ENCODE data around the gene CCNO. TPM values are rescaled to one million over a fixed set of nuclear protein-coding genes. Genes with fewer than 3 reads are reported as not detected.
A peak's percentile ranks its signal among the peaks of the same experiment; 100 is the strongest.

CCNO gene
- total RNA-seq, 1 experiment from 2014 or later: 2.6 TPM

GRCh38 chr5:55222985-55223811, 10.2 kb downstream of the CCNO start:
- DNase-seq (ENCODE audit: low read depth): no peak

GRCh38 chr5:55222092-55222984, 11.1 kb downstream of the CCNO start:
- no peak for DNase-seq (ENCODE audit: low read depth)

GRCh38 chr5:55220433-55221185, 12.8 kb downstream of the CCNO start:
- DNase-seq (ENCODE audit: low read depth): no peak

GRCh38 chr5:55219770-55220169, 13.6 kb downstream of the CCNO start:
- no peak for DNase-seq (ENCODE audit: low read depth)

- no peak for DNase-seq (ENCODE audit: low read depth)
Observed at GRCh38 chr5:55218967-55219366, 14.4 kb downstream of the CCNO start.

- DNase-seq (ENCODE audit: low read depth): no peak
Observed at GRCh38 chr5:55211184-55211874, 22.1 kb downstream of the CCNO start.

- DNase-seq (ENCODE audit: low read depth): no peak
Observed at GRCh38 chr5:55205001-55205400, 28.4 kb downstream of the CCNO start.

GRCh38 chr5:55191165-55191564, 42.2 kb downstream of the CCNO start:
- DNase-seq (ENCODE audit: low read depth): no peak

GRCh38 chr5:55188656-55189540, 44.5 kb downstream of the CCNO start:
- no peak for DNase-seq (ENCODE audit: low read depth)

GRCh38 chr5:55187370-55187769, 46.0 kb downstream of the CCNO start:
- DNase-seq (ENCODE audit: low read depth): peak; percentile 15

Other genes with a start within 250 kb of the CCNO start
- gene ESM1, start 248.0 kb downstream of the CCNO start, total RNA-seq (2014; rRNA removed; shearing (Covaris generic)): 0.12 TPM in 1 of 2 replicates, not detected in the other
- gene GZMK, start 209.4 kb downstream of the CCNO start, total RNA-seq (2014; rRNA removed; shearing (Covaris generic)): not detected in 2 replicates
- gene GZMA, start 131.0 kb downstream of the CCNO start, total RNA-seq (2014; rRNA removed; shearing (Covaris generic)): not detected in 2 replicates
- gene GPX8, start 73.4 kb downstream of the CCNO start, total RNA-seq (2014; rRNA removed; shearing (Covaris generic)): 99.8 and 116 TPM in 2 replicates
- gene CDC20B, start 60.4 kb downstream of the CCNO start, total RNA-seq (2014; rRNA removed; shearing (Covaris generic)): not detected in 2 replicates
- gene MCIDAS, start 6.3 kb downstream of the CCNO start, total RNA-seq (2014; rRNA removed; shearing (Covaris generic)): under 0.01 and 0.20 TPM in 2 replicates
- 21.5 and 26.3 TPM in 2 replicates for gene DHX29, start 74.1 kb upstream of the CCNO start, total RNA-seq (2014; rRNA removed; shearing (Covaris generic))
- gene MTREX, start 74.4 kb upstream of the CCNO start, total RNA-seq (2014; rRNA removed; shearing (Covaris generic)): 86.0 and 113 TPM in 2 replicates

Measured in RPMI7951 (cell line).